Measurements from ENCODE around the gene OR2AK2.

OR2AK2 gene

DNA sequence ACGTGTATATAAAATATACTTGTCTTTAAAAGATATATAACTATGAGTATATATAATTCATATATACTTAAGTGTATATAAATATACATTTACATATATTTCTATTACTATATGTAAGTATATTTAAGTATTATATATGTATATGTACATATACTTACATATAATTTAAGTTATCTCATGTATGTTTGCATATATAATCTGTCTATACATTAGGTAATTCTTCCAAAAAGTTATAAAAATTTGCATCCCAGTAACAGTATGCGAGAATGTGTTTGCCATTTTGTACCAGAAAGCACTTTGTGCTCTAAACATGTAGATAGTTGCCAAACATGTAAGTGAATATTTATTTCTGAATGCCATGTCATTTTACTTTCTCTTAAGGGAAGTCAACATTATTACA lies at the start of gene OR2AK2:
TSS of gene OR2AK2 (plus strand) at position 301 of the 400 bp plus-strand sequence. CDS start 144 bp downstream, outside the sequence.
- DNase-seq (ENCODE audit: low read depth), result no peak
- no peak within 1 kb of the TSS for H3K4me3 ChIP-seq (ENCODE audit: low read depth, low read length)

- no peak within 1 kb of the TSS for H3K4me3 ChIP-seq (ENCODE audit: low read depth, low read length)
- DNase-seq (ENCODE audit: low read depth), result no peak
These were observed 45.1 kb upstream of the OR2AK2 start, which contains the start of gene OR2T8 for GRCh38 chr1:247919952-247920351. TSS of gene OR2T8 (plus strand) at chr1:247920252. CDS start at chr1:247921018, 766 bp downstream.

DNA sequence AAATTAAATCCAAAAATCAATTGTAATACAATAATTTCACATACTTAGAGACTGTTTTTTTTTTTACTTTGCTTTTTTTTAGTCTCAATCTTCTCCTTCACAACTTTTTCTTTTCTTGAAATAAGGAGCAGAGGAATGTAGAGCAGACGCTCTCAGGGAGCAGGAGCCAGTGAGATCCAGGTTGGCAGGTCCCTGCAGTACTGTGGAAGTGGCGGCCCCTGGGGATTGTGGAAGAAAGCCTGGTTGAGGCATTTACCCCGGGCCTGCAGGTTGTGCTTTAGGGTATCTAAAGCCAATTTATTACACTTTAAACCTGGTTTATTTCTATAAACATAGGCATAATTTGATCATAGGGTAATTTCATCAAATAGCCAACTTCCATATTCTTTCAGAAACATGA lies 41.1 kb upstream of the OR2AK2 start:
- no peak overlapping the region for H3K4me3 ChIP-seq (ENCODE audit: low read depth, low read length)

GRCh38 chr1:247924868-247925267 lies 40.2 kb upstream of the OR2AK2 start, which contains the start of gene OR2AJ1:
TSS of gene OR2AJ1 (plus strand) at chr1:247924889. CDS start at chr1:247933769, 8,880 bp downstream.
- no peak within 1 kb of the TSS for H3K4me3 ChIP-seq (ENCODE audit: low read depth, low read length)
- DNase-seq (ENCODE audit: low read depth), result no peak

More for the DNA sequence above, 41.1 kb upstream of the OR2AK2 start:
- DNase-seq (ENCODE audit: low read depth), result no peak

GRCh38 chr1:247933989-247934388 lies 31.0 kb upstream of the OR2AK2 start:
- DNase-seq (ENCODE audit: low read depth), result no peak
- no peak overlapping the region for H3K4me3 ChIP-seq (ENCODE audit: low read depth, low read length)

DNA sequence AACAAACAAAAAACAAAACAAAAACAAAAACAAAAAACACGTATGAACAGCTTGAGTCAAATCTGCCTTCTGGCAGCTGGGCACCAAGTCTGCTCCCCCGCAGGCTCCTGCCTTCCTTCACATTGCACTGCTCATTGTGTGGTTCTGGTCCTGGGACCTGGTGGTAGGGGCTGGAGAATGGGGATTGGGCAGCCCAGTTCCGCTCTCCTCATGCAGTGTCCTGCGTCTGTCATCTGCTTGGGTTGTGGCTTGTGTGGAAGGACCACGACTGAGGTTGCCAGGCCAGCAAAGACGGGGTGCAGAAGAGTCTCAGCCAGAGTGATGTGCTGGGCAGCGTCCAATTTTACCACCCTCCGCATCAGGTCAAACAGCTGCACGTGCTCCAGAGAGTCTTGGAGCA lies 29.3 kb upstream of the OR2AK2 start:
- no peak for DNase-seq (ENCODE audit: low read depth)
- no peak overlapping the region for H3K4me3 ChIP-seq (ENCODE audit: low read depth, low read length)

GRCh38 chr1:247936415-247936814 lies 28.6 kb upstream of the OR2AK2 start:
- H3K4me3 ChIP-seq (ENCODE audit: low read depth, low read length), result no peak overlapping the region
- DNase-seq (ENCODE audit: low read depth), result no peak

- peak; percentile 1 for DNase-seq (ENCODE audit: low read depth)
- H3K4me3 ChIP-seq (ENCODE audit: low read depth, low read length), result peak overlapping the region; percentile 39
These were observed 27.9 kb upstream of the OR2AK2 start for GRCh38 chr1:247936965-247937734.

DNA sequence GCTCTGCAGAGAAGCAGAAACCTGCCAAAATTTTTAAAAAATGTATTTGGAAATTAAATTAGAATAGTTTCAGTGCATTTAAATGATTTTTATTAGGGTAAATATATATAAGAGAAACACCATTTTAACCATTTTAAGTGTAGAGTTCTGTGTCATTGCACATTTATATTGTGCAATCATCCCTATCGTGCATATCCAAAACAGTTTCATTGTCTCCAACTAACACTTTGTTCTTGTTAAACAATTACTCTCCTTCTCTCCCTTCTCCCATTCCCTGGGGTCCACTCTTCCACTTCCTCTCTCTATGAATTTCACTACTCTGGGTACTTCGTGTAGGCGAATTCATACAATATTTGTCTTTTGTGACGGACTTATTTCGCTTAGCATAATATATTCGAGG lies 22.4 kb upstream of the OR2AK2 start:
- DNase-seq (ENCODE audit: low read depth), result no peak
- H3K4me3 ChIP-seq (ENCODE audit: low read depth, low read length), result no peak overlapping the region

DNA sequence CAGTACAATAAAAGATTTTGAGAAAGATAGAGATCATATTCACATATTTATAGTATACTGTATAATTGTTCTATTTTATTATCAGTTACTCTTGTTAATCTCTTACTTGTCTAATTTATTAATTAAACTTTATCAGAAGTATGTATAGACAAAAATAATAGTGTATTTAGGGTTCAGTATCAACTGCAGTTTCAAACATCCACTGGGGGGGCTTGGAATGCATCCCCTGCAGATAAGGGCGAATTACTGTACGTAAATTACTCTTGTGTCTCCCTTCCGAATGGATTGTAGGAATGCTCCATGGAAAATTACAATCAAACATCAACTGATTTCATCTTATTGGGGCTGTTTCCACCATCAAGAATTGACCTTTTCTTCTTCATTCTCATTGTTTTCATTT lies 16.5 kb upstream of the OR2AK2 start, which contains the start of gene OR2L8:
TSS of gene OR2L8 (plus strand) at position 301 of the 400 bp plus-strand sequence. CDS start at position 301, 0 bp downstream.
- DNase-seq (ENCODE audit: low read depth), result no peak
- H3K4me3 ChIP-seq (ENCODE audit: low read depth, low read length), result no peak within 1 kb of the TSS

DNA sequence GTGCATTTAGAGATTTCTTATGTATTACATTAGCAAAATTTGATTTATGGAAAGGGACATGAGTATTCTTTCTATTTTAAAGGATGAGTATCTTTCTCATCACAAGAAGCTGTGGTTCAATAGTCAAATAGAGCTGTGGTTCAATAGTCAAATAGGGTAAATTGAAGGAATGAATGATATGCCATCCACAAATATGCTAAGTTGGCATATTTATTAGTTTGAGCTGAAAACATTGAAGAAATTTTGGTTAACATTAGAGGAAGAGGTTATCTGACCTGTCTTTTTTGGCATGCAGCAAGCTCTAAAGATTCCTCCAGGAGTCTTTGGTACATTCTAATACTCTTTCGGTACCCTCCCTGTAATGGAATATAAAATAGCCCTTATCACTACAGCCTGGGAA lies 11.6 kb upstream of the OR2AK2 start:
- DNase-seq (ENCODE audit: low read depth), result no peak
- H3K4me3 ChIP-seq (ENCODE audit: low read depth, low read length), result no peak overlapping the region

DNA sequence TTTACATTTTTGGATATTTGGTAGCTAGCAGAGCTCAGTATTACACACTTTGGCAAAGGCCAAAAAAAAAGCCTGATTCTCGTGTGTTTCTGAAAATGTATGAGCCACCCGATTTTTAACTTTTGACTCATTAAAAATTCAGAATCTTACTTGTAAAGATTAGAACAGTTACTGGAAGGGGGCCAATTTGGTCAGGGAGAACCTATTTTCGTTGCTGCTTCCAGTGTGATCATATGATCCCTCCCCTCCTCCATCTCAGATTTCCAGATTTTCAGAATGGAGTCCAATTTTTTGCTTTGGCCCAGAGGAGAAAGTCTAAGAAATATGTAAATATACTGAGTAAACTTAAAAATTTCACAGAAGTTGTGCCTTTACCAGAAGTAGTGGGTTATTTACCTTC lies 3.2 kb upstream of the OR2AK2 start:
- no peak for DNase-seq (ENCODE audit: low read depth)
- no peak overlapping the region for H3K4me3 ChIP-seq (ENCODE audit: low read depth, low read length)

- no peak for DNase-seq (ENCODE audit: low read depth)
- H3K4me3 ChIP-seq (ENCODE audit: low read depth, low read length), result no peak overlapping the region
These were observed 2.0 kb upstream of the OR2AK2 start for GRCh38 chr1:247962911-247963588.

- no peak overlapping the region for H3K4me3 ChIP-seq (ENCODE audit: low read depth, low read length)
- DNase-seq (ENCODE audit: low read depth), result no peak
These were observed 1.6 kb downstream of the OR2AK2 start for GRCh38 chr1:247966532-247967204.

DNA sequence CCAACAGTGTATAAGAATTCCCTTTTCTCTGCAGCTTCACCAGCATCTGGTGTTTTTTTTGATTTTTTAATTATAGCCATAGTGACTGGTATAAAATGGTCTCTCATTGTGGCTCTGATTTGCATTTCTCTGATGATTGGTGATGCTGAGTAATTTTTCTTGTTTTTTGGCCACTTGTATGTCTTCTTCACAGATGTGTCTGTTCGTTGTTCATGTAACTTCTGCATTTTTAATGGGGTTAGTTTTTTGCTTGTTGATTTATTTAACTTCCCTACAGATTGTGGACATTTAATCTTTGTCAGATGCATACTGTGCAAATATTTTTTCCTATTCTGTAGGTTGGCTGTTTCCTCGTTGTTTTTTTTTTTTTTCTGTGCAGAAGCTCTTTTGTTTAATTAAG lies 28.0 kb downstream of the OR2AK2 start:
- no peak overlapping the region for H3K4me3 ChIP-seq (ENCODE audit: low read depth, low read length)
- no peak for DNase-seq (ENCODE audit: low read depth)

GRCh38 chr1:247998811-247999210 lies 33.8 kb downstream of the OR2AK2 start:
- no peak for DNase-seq (ENCODE audit: low read depth)
- no peak overlapping the region for H3K4me3 ChIP-seq (ENCODE audit: low read depth, low read length)

- no peak overlapping the region for H3K4me3 ChIP-seq (ENCODE audit: low read depth, low read length)
- DNase-seq (ENCODE audit: low read depth), result no peak
These were observed 35.1 kb downstream of the OR2AK2 start for GRCh38 chr1:248000169-248000568.

DNA sequence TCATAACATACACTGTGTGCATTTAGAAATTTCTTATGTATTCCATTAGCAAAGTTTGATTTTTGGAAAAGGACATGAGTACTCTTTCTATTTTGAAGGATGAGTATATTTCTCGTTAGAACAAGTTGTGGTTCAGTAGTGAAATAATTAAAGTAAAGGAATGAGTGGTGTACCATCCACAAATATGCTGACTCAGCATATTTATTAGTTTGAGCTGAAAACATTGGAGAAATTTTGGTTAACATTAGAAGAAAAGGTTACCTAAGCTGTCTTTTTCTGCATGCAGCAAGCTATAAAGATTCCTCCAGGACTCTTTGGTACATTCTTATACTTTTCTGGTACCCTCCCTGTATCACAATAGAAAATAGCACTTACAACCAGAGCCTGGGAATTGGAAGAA lies 42.7 kb downstream of the OR2AK2 start:
- H3K4me3 ChIP-seq (ENCODE audit: low read depth, low read length), result no peak overlapping the region
- no peak for DNase-seq (ENCODE audit: low read depth)

- DNase-seq (ENCODE audit: low read depth), result no peak
- no peak overlapping the region for H3K4me3 ChIP-seq (ENCODE audit: low read depth, low read length)
These were observed 44.6 kb downstream of the OR2AK2 start for GRCh38 chr1:248009681-248010080.

GRCh38 chr1:248013229-248013710 lies 48.2 kb downstream of the OR2AK2 start, which contains the start of gene OR2L5:
TSS of gene OR2L5 (plus strand) at chr1:248013660. CDS start at chr1:248021948, 8,288 bp downstream.
- no peak for DNase-seq (ENCODE audit: low read depth)
- H3K4me3 ChIP-seq (ENCODE audit: low read depth, low read length), result no peak within 1 kb of the TSS
